Liver (tissue), 9 donors: ENCODE data around the gene RAMAC. TPM values are rescaled to one million over a fixed set of nuclear protein-coding genes. Genes with fewer than 3 reads are reported as not detected.

Experiments used
- DNase-seq: peaks from one replicate; pipeline ENCODE4 v3.0.0-alpha.2; 2017; ENCODE audit warnings: low spot score
- H3K27ac ChIP-seq, 2 donors: one replicate each; pipeline ENCODE4 v1.7.0; 2013; ENCODE audit warnings: inconsistent platforms in 2 of 2, low read length in 2 of 2, control low read depth in 1 of 2, low read depth in 1 of 2, mild to moderate bottlenecking in 1 of 2
- H3K27me3 ChIP-seq, 4 donors: one replicate each; pipeline versions ENCODE4 v1.6.1 to v1.7.0; 2013; ENCODE audit warnings: low read length in 3 of 4, inconsistent platforms in 1 of 4, mild to moderate bottlenecking in 1 of 4, moderate library complexity in 1 of 4; ENCODE audit not compliant: control insufficient read depth in 4 of 4, insufficient read depth in 4 of 4
- H3K36me3 ChIP-seq, 4 donors: one replicate each; pipeline versions ENCODE4 v1.6.1 to v1.7.0; 2013; ENCODE audit warnings: low read length in 3 of 4, mild to moderate bottlenecking in 3 of 4, low read depth in 1 of 4, moderate library complexity in 1 of 4; ENCODE audit not compliant: control insufficient read depth in 4 of 4, insufficient read depth in 3 of 4
- H3K4me1 ChIP-seq, 4 donors: one replicate each; pipeline versions ENCODE4 v1.6.1 to v1.7.0; 2013; ENCODE audit warnings: low read length in 3 of 4, mild to moderate bottlenecking in 3 of 4, moderate library complexity in 1 of 4; ENCODE audit not compliant: control insufficient read depth in 4 of 4, insufficient read depth in 4 of 4
- H3K4me3 ChIP-seq, 3 donors: one replicate each; pipeline versions ENCODE4 v1.6.1 to v1.7.0; 2013; ENCODE audit warnings: low read length in 3 of 3, control low read depth in 1 of 3, low read depth in 1 of 3, mild to moderate bottlenecking in 1 of 3
- H3K9ac ChIP-seq, 2 donors: one replicate each; pipeline ENCODE4 v1.7.0; 2013; ENCODE audit warnings: low read length in 2 of 2, mild to moderate bottlenecking in 2 of 2, moderate library complexity in 2 of 2, control low read depth in 1 of 2, low read depth in 1 of 2
- H3K9me3 ChIP-seq, 4 donors: one replicate each; pipeline versions ENCODE4 v1.6.1 to v1.7.0; 2013; ENCODE audit warnings: low read length in 3 of 4; ENCODE audit not compliant: control insufficient read depth in 4 of 4
- CTCF ChIP-seq: fragments of 150-350 bp; IDR thresholded peaks from 2 replicates; pipeline ENCODE4 v1.5.1; 2017; ENCODE audit warnings: improper control_type of control experiment, low read depth, low read length; ENCODE audit not compliant: missing input control
- EGR1 ChIP-seq, 2 donors: IDR thresholded peaks; 2 replicates each; pipeline ENCODE4 v1.6.1; 2016 to 2018; ENCODE audit warnings: antibody characterized with exemption in 2 of 2, low read depth in 2 of 2
- FOXA1 ChIP-seq: IDR thresholded peaks from 2 replicates; pipeline ENCODE4 v1.6.1; 2016; ENCODE audit warnings: antibody characterized with exemption
- FOXA2 ChIP-seq: IDR thresholded peaks from 2 replicates; pipeline ENCODE4 v1.6.1; 2016; ENCODE audit warnings: antibody characterized with exemption
- HNF4A ChIP-seq, 2 donors: conservative IDR thresholded peaks; 2 replicates each; pipeline ENCODE4 v1.6.1; 2016; ENCODE audit warnings: antibody characterized with exemption in 2 of 2, mild to moderate bottlenecking in 2 of 2
- HNF4G ChIP-seq: IDR thresholded peaks from 2 replicates; pipeline ENCODE4 v1.6.1; 2016; ENCODE audit warnings: antibody characterized with exemption
- JUND ChIP-seq, 2 donors: IDR thresholded peaks; 2 replicates each; pipeline ENCODE4 v1.6.1; 2016; ENCODE audit warnings: antibody characterized with exemption in 2 of 2
- NR2F2 ChIP-seq: IDR thresholded peaks from 2 replicates; pipeline ENCODE4 v1.6.1; 2016; ENCODE audit warnings: antibody characterized with exemption
- RAD21 ChIP-seq, 2 donors: IDR thresholded peaks; 2 replicates each; pipeline ENCODE4 v1.6.1; 2016; ENCODE audit warnings: antibody characterized with exemption in 2 of 2, mild to moderate bottlenecking in 2 of 2
- REST ChIP-seq: IDR thresholded peaks from 2 replicates; pipeline ENCODE4 v1.6.1; 2016; ENCODE audit warnings: antibody characterized with exemption, mild to moderate bottlenecking
- SP1 ChIP-seq: IDR thresholded peaks from 2 replicates; pipeline ENCODE4 v1.6.1; 2018; ENCODE audit warnings: antibody characterized with exemption, mild to moderate bottlenecking
- TAF1 ChIP-seq: conservative IDR thresholded peaks from 2 replicates; pipeline ENCODE4 v1.6.1; 2016; ENCODE audit warnings: antibody characterized with exemption, mild to moderate bottlenecking
- YY1 ChIP-seq: IDR thresholded peaks from 2 replicates; pipeline ENCODE4 v1.6.1; 2016; ENCODE audit warnings: antibody characterized with exemption, mild to moderate bottlenecking
- WGBS: extraction: QIAGEN DNeasy Blood & Tissue Kit; methylation state at CpG from one replicate; pipeline ENCODE4 v1.1.7; 2013; 5-methylcytosine and 5-hydroxymethylcytosine counted together
- polyA plus RNA-seq, 2 donors: library from polyadenylated mRNA; stranded (reverse) in 1 of 2; unstranded in 1 of 2; fragments of 200-250 nt in 1 of 2; fragments of >200 nt in 1 of 2; fragmentation: Nextera tagmentation in 1 of 2; extraction: Ambion mirVana in 1 of 2; gene quantifications; one replicate each; pipeline versions ENCODE4 v1.2.1 to v1.2.3, GENCODE V29; 2013 to 2015
- total RNA-seq, 2 donors: library from RNA; depleted of rRNA; stranded (reverse); fragments of >200 nt; gene quantifications; one replicate each; pipeline ENCODE4 v1.2.3, GENCODE V29; 2014
- TF ChIP-seq, protein P1 (sequence below): IDR thresholded peaks from 2 replicates; pipeline ENCODE4 v1.6.1; 2016; ENCODE audit warnings: antibody characterized with exemption
- donor health status: healthy.
- donor health status: healthy.
- donor health status: healthy.
- donor health status: healthy.
- donor health status: healthy.

RAMAC gene
- total and polyA plus RNA-seq, 4 donors = 10.0 to 26.1 (median 16.6) TPM

DNA sequence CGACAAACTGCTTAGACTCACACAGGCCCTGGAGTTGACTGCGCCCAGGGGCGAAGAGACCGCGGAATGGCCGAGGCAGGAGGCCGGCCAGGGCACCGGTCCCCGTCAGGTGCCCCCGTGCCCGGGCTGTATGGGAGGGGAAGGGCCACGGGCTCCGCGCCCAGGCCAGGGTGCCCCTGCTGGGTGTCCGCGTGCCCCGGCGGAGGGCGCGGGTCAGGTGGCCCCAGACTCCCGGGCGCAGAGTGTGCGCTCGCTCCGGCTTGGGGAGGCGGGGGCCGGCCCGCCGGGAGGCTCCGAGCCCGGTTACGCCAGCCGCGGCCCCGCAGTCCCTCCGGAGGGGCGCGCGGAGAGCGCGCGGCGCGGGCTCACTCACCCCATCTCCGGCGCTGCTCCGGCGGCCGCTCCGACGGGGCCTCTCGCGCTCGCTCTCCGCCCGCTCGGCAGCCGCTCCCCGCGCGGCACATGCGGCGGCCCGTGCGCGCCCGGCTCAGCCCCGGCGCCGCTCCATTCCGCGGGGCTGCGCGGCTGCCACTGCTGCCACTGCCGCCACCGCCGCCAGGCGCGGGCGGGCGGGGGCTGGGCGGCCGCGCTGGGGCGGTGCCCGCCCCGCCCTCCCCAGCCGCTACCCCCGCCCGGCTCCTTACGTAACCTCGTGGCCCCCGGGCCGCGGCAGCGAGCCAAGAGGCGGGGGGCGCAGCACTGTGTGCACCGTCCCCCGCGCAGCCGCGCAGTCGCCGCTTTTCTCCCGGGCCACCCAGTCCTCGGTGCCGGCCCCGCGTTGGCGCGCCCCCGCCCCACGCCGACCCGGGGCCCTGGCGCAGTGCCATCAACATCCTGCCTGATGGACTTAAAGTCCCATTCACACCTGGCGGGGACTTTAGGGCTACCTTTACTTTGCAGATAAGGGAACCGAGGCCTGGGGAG, 33.6 kb upstream of the RAMAC start, which contains the start of gene HOMER2:
Gene HOMER2, minus strand, starts transcription at position 563 of the 924 bp plus-strand sequence. Its CDS starts 185 bp downstream, at position 378.
- Histone ChIP-seq H3K36me3 (no peaks in the 10 kb centered on the region), H3K27ac (peak within 1 kb of the TSS; percentile 79 to 82), H3K9ac (peak within 1 kb of the TSS; percentile 61 to 72), H3K4me3 (peak within 1 kb of the TSS; percentile 58 to 89 (median 81)), H3K4me1 (peaks cover 0 to 29% (median 20%) of the 10 kb centered on the region in 4 donors), H3K27me3 (no peaks in the 10 kb centered on the region), H3K9me3 (no peaks in the 10 kb centered on the region)
- no peak for TF ChIP-seq EGR1 (IDR thresholded peaks at IDR 0.05; ENCODE audit: low read depth in 2 of 2)
- TF ChIP-seq FOXA1 = no peak
- no peak for TF ChIP-seq HNF4G
- no peak for TF ChIP-seq YY1
- TF ChIP-seq HNF4A (conservative IDR thresholded peaks at IDR 0.05) = peak in 1 of 2 donors; percentile 14
- TF ChIP-seq RAD21 (IDR thresholded peaks at IDR 0.05) = peak in 1 of 2 donors; percentile 11
- no peak for TF ChIP-seq JUND (IDR thresholded peaks at IDR 0.05)
- no peak for TF ChIP-seq FOXA2
- no peak for TF ChIP-seq TAF1
- TF ChIP-seq REST = no peak
- TF ChIP-seq, protein P1, sequence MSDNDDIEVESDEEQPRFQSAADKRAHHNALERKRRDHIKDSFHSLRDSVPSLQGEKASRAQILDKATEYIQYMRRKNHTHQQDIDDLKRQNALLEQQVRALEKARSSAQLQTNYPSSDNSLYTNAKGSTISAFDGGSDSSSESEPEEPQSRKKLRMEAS = no peak
- TF ChIP-seq NR2F2 = no peak
- TF ChIP-seq SP1 = no peak
- TF ChIP-seq CTCF = peak; percentile 23
- WGBS = under 1% methylated on average over 119 of the region's 119 CpGs
- DNase-seq = peak; percentile 49

- Histone ChIP-seq H3K27ac (no peak overlapping the region), H3K36me3 (no peaks in the 10 kb centered on the region), H3K4me1 (peaks cover 5 to 17% (median 9%) of the 10 kb centered on the region in 4 donors), H3K9me3 (no peaks in the 10 kb centered on the region), H3K27me3 (no peaks in the 10 kb centered on the region), H3K9ac (no peak overlapping the region), H3K4me3 (no peak overlapping the region)
- TF ChIP-seq REST (no peak), HNF4G (no peak), HNF4A (conservative IDR thresholded peaks at IDR 0.05) (peak; percentile 54 to 66), FOXA1 (no peak), RAD21 (IDR thresholded peaks at IDR 0.05) (no peak), FOXA2 (no peak)
- WGBS = 33% methylated on average over 1 of the region's 1 CpG
- no peak for DNase-seq
Observed at GRCh38 chr15:82958638-82959037, 27.4 kb upstream of the RAMAC start.
